HAP-1 (cell line): ENCODE data around the gene SPTAN1.
"Not testable (repeated sequence)": the region's sequence is repeated elsewhere in the genome, so short reads cannot be mapped to it uniquely, and the experiment has no call there.

Experiments
- DNase-seq, 2 experiments: peaks; one replicate each; pipeline ENCODE4 v3.0.0-alpha.2; 2016 to 2020; ENCODE audit warnings: low spot score in 2 of 2
- H3K27me3 ChIP-seq: fragments of 250-450 bp; sonication (Bioruptor Pico); 2 replicates; pipeline ENCODE4 v1.5.1; 2020; ENCODE audit warnings: low read depth, mild to moderate bottlenecking, moderate library complexity
- H3K36me3 ChIP-seq: fragments of 250-450 bp; sonication (Bioruptor Pico); replicated peaks from 2 replicates; pipeline ENCODE4 v1.5.1; 2020; ENCODE audit warnings: mild to moderate bottlenecking
- H3K4me1 ChIP-seq: fragments of 250-450 bp; sonication (Bioruptor Pico); 2 replicates; pipeline ENCODE4 v1.5.1; 2020; ENCODE audit warnings: mild to moderate bottlenecking
- H3K4me3 ChIP-seq: fragments of 250-450 bp; sonication (Bioruptor Pico); 2 replicates; pipeline ENCODE4 v1.5.1; 2020; ENCODE audit warnings: mild to moderate bottlenecking, moderate library complexity
- H3K9me3 ChIP-seq: fragments of 250-450 bp; sonication (Bioruptor Pico); 2 replicates; pipeline ENCODE4 v1.5.1; 2020; ENCODE audit warnings: mild to moderate bottlenecking, moderate library complexity
- in situ Hi-C: fragments of 300-500 bp; cut with MboI; formaldehyde crosslinking; loops from 3 replicates; pipeline ENCODE4 v1.14.3; 2020; ENCODE audit warnings: low sequenced_read_pairs, inconsistent platforms, mixed read lengths

SPTAN1 gene

DNA sequence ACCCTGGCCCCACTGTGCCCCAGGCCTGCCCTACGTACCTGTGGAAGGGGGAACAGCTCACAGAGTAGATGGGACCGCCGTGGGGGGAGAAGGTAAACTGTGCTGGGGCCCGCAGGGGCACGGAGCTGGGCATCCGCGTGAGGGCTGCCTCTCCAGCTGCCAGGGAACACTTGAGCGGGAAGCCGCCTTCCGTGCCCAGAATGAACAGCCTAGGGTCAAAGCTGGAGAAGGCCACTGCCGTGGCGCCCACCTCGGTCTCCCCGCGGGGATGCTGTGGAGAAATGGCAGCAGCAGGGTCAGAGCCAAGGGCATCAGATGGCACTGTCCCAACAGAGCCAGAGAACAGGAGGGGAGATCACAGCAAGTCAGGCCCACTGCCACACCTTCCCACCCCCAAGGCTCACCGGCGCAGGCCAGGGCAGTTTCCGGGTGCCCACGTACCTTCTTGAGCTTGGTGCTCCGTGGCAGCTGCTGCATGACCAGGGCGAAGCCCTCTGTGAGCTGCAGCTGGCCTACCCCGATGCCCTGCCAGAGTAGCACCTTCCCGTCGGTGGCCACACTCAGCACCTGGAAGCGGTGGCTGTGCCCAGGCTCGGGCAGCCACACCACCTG is 82.4 kb downstream of the SPTAN1 start:
- Histone ChIP-seq H3K27me3 (no peaks in the 10 kb centered on the region), H3K4me1 (peaks cover 8% of the 10 kb centered on the region), H3K36me3 (peaks cover 88% of the 10 kb centered on the region), H3K4me3 (no peak overlapping the region), H3K9me3 (no peaks in the 10 kb centered on the region)
- DNase-seq = no peak
- in situ Hi-C loops = loop anchor here (5.0 kb wide), 1 partner anchor 58 kb away; no protein-coding TSS in a partner anchor

DNA sequence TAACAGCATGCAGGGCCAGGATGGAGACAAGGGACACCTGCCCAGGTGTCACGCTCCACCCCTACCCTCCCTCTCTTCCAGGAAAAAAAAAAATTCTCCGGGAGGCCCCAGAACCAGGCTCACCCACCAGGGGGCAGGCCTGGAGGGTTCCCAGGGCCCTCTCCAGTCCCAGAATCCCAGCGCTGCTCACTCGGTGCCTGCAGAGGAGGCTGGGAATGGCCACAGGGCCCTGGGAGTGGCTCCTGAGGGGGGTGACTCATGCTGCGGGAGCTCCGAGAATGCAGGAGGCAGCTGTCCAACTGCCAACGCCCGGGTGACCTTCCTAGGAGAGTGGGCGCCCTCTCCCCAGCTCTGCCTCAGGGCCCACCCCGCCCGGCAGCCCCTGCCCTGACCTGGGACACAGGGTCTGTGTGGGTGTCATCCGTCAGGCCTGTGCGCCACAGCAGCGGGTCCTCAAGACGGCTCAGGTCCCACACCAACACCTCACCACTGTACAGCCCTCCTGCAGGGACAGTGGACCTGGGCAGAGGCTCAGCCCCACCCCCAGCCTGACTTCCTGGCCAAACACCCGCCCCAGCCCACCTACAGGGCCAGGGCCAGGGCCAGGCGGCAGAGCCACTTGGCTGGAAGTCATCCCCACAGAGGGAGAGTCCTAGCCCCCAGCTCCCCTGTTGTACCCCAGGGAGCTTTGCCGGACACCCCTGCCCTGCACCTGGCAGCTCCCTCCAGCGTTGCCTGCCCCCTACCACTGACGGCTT is 83.1 kb downstream of the SPTAN1 start:
- Histone ChIP-seq H3K36me3 (peaks cover 86% of the 10 kb centered on the region), H3K27me3 (no peaks in the 10 kb centered on the region), H3K4me3 (no peak overlapping the region), H3K4me1 (peaks cover 8% of the 10 kb centered on the region), H3K9me3 (no peaks in the 10 kb centered on the region)
- in situ Hi-C loops = loop anchor here (5.0 kb wide), 1 partner anchor 57 kb away; no protein-coding TSS in a partner anchor
- peak; percentile 78 to 92 for DNase-seq

DNA sequence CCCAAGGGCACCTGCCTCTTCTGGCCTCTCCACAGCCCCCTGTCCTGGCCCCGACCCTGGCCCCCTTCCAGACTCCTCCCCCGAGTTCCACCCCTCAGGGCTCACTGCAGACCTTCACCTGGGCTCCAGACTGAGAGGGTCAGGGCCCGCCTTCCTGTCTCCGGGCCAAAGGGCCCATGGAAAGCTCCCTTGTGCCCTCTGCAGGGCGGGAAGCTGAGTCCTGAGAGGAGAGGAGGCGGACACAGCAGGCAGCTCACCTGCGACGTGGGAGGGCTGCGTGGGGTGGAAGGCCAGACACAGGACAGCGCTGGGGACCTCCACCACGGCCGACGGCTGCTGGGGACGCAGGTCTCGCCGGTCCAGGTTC is 83.6 kb downstream of the SPTAN1 start:
- H3K9me3 ChIP-seq = no peaks in the 10 kb centered on the region
- peak in 1 of 2 experiments; percentile 55 for DNase-seq
- no peak overlapping the region for H3K4me3 ChIP-seq
- in situ Hi-C loops = loop anchor here (5.0 kb wide), 1 partner anchor 56 kb away; no protein-coding TSS in a partner anchor
- no peaks in the 10 kb centered on the region for H3K27me3 ChIP-seq
- H3K36me3 ChIP-seq = peaks cover 83% of the 10 kb centered on the region
- peaks cover 8% of the 10 kb centered on the region for H3K4me1 ChIP-seq

DNA sequence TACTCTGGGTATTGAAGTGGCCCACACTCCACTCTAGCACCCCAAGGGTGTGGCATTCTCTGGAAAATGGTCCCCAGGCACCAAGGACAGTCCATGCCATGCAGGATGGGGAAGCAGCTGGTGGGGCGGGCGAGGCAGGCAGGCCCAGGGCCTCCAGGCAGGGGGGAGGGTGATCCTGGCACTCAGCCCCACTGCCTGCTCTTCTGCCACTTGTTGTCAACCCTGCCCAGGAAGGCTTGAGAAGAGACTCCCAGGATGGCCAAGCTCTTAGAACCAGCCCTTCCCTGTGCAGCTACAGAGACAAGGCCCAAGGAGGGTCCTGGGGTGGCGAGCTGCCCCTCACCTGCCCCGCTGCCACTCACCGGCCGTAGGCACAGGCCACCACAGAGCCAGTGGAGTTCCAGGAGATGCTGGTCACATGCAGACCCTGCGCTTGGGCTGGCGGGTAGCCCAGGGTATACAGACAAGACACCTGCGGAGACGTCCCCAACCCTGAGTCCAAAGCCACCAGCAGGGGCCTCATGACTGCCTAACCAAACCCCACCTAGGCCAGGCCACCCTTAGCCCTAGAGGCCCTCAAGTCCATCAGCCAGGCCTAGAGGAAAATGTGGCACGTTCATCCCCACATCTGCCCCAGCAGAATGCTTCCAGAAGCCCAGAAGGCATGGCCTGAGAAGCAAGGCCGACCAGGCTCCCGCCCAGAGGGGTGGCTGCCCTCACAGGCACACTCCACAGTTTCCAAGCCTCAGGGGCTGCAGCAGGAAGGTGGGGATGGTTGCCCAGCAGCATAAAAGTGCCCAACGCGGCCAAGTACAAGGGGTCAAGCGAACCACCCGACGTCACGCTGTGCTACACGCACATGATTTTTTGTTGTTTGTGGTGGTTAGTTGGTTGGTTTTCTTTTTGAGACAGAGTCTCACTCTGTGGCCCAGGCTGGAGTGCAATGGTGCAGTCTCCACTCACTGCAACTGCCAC is 84.5 kb downstream of the SPTAN1 start:
- Histone ChIP-seq H3K4me1 (peaks cover 8% of the 10 kb centered on the region), H3K27me3 (no peaks in the 10 kb centered on the region), H3K4me3 (no peak overlapping the region), H3K9me3 (no peaks in the 10 kb centered on the region), H3K36me3 (peaks cover 78% of the 10 kb centered on the region)
- in situ Hi-C loops = loop anchor here (5.0 kb wide), 1 partner anchor 55 kb away; no protein-coding TSS in a partner anchor
- no peak for DNase-seq

DNA sequence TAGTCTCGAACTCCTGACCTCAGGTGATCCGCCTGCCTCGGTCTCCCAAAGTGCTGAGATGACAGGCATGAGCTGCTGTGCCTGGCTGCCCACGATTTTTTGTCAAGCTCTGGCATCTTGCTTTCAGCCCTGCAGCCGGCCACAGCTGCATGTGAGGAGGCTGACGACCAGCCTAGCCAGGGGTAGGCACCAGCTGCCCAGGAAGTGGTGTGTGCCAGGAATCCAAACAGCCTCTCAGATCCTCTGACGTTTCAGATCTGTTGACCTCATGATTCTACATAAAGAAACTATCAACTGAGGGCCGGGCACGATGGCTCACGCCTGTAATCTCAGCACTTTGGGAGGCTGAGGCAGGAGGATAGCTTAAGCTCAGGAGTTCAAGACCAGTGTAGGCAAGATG is 85.3 kb downstream of the SPTAN1 start:
- Histone ChIP-seq H3K27me3 (no peaks in the 10 kb centered on the region), H3K9me3 (no peaks in the 10 kb centered on the region), H3K4me3 (no peak overlapping the region), H3K36me3 (peaks cover 70% of the 10 kb centered on the region), H3K4me1 (peaks cover 8% of the 10 kb centered on the region)
- in situ Hi-C loops = loop anchor here (5.0 kb wide), 1 partner anchor 55 kb away; no protein-coding TSS in a partner anchor
- no peak for DNase-seq

DNA sequence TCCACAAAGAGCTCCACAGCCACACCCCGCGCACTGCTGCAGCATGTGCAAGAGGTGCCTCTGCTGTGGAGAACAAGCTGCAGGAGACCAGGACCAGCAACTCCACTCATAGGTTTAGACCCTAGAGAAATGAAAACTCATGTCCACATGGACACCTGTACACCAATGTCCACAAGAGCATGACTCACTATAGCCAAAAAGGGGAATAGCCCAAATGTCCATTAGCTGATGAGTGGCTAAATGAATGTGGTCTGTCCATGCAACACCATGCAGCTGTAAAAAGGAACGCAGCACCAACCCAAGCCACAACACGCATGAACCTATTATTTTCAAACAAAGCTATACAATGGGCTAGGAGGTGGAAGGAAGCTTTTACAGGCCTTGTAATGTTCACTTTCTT is 86.2 kb downstream of the SPTAN1 start:
- no peak for DNase-seq
- H3K27me3 ChIP-seq = no peaks in the 10 kb centered on the region
- no peak overlapping the region for H3K4me3 ChIP-seq
- peaks cover 8% of the 10 kb centered on the region for H3K4me1 ChIP-seq
- in situ Hi-C loops = loop anchor here (5.0 kb wide), 1 partner anchor 54 kb away; no protein-coding TSS in a partner anchor
- H3K9me3 ChIP-seq = no peaks in the 10 kb centered on the region
- H3K36me3 ChIP-seq = peaks cover 61% of the 10 kb centered on the region

DNA sequence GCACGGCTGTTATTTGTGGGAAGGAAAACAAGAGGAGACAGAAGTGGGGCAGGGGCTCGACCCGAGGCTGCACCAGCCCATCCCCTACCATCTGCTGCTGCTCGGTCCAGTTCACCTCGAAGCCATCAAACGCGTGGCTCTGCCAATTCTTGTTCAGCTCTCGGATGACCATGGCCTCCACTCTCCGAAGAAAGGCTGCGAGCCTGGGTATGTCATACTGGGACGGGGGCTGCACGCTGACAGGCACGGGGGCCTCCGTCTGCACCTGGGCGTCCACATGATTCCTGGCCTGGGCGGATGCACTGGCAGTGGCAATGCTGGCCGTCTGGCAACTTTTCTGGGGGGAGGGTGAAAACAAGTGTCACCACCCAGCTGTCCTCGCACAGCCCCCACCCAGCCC is 88.2 kb downstream of the SPTAN1 start:
- H3K27me3 ChIP-seq = no peaks in the 10 kb centered on the region
- no peaks in the 10 kb centered on the region for H3K9me3 ChIP-seq
- H3K36me3 ChIP-seq = peaks cover 46% of the 10 kb centered on the region
- no peak overlapping the region for H3K4me3 ChIP-seq
- DNase-seq = no peak
- peaks cover 5% of the 10 kb centered on the region for H3K4me1 ChIP-seq
- in situ Hi-C loops = no loop called here

DNA sequence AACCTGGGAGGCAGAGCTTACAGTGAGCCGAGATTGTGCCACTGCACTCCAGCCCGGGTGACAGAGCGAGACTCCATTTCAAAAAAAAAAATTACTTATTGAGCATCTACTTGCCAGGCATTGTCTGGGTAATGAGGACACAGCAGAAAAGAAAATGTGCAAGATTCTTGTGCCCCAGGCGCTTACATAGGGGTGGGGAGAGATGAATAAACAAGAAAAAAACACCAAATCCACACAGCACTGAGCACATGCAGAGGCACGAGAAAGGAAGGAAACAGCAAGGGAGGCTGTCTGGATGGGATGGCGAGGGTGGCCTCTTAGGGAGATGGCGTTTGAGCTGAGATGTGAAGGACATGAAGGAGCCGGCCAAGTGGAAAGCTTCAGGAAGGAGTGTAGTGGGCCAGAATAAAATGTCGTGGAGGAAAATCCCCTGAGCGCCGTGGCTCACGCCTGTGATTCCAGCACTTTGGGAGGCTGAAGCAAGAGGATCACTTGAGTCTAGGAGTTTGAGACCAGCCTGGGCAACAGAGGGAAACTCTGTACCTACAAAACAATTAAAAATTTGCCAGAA is 90.4 kb downstream of the SPTAN1 start:
- peaks cover 25% of the 10 kb centered on the region for H3K36me3 ChIP-seq
- H3K4me3 ChIP-seq = no peak overlapping the region
- no peaks in the 10 kb centered on the region for H3K9me3 ChIP-seq
- no peak for DNase-seq
- H3K4me1 ChIP-seq = no peaks in the 10 kb centered on the region
- no peaks in the 10 kb centered on the region for H3K27me3 ChIP-seq
- in situ Hi-C loops = no loop called here

DNA sequence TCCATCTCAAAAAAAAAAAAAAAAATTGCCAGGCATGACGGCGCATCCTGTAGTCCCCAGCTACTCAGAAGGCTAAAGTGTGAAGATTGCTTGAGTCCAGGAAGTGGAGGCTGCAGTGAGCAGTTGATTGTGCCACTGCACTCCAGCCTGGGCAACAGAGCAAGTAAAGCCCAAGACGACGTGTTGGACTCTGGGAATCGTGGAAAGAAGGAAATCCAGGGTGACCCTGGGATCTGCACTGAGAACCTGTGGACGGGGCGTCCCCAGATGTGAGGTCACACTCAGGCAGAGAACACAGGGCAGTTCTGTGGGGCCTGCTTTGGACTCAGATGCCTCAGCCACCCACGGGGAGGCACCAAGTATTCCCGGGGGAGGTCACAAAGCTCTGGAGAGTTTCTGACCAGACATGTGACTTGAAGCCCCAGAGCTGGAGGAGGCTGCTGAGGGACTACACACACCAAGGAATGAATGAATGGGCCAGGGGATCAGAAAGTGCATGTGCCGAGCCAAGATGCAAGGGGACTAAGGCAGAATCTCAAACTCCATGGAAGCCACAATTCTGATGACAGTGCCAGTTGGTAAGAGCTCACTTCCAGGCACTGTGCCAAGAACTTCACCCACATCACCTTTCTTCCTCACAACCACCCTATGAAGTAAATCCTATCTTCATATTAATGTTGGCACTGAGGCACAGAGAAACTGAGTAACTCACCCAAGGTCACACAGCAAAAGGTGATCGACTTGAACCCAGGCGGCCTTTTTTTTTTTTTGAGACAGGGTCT is 91.3 kb downstream of the SPTAN1 start:
- no peaks in the 10 kb centered on the region for H3K4me1 ChIP-seq
- peaks cover 21% of the 10 kb centered on the region for H3K36me3 ChIP-seq
- no peak overlapping the region for H3K4me3 ChIP-seq
- H3K27me3 ChIP-seq = no peaks in the 10 kb centered on the region
- in situ Hi-C loops = no loop called here
- DNase-seq = no peak
- no peaks in the 10 kb centered on the region for H3K9me3 ChIP-seq

DNA sequence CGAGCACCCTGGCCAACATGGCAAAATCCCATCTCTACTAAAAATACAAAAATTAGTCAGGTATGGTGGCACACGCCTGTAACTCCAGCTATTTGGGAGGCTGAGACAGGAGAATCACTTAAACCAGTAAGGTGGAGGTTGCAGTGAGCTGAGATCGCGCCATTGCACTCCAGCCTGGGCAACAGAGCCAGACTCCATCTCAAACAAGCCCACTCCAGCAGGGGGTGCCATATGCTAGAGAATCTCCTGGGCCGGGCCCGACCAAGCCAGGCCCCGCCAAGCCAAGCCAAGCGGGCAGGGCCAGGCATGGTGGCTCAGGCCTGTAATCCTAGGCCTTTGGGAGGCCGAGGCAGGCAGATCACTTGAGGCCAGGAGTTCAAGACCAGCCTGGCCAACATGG is 95.8 kb downstream of the SPTAN1 start:
- H3K36me3 ChIP-seq, H3K4me3 ChIP-seq, H3K4me1 ChIP-seq, H3K9me3 ChIP-seq, in situ Hi-C loops, H3K27me3 ChIP-seq: not testable (repeated sequence)
- peak in 1 of 2 experiments; percentile 69 for DNase-seq

DNA sequence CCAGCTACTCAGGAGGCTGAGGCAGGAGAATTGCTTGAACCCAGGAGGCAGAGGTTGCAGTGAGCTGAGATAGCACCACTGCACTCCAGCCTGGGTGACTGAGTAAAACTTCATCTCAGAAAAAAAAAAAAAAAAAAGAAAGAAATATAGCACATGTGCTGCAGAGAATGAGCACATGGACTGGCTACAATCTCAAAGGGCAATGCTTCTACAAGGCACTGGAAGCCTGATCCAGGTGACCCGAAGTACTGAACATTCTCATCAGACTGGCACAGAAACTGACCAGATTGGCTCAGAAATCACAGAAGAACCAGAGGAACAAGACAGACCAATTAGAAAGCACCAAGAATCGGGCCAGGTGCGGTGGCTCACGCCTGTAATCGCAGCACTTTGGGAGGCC is 99.4 kb downstream of the SPTAN1 start:
- Histone ChIP-seq H3K27me3 (no peaks in the 10 kb centered on the region), H3K4me1 (peaks cover 2% of the 10 kb centered on the region; the same call in 1 of the 2 replicates), H3K9me3 (no peaks in the 10 kb centered on the region), H3K36me3 (peaks cover 6% of the 10 kb centered on the region; the same call in 1 of the 2 replicates), H3K4me3 (no peak overlapping the region)
- no peak for DNase-seq
- in situ Hi-C loops = no loop called here

DNA sequence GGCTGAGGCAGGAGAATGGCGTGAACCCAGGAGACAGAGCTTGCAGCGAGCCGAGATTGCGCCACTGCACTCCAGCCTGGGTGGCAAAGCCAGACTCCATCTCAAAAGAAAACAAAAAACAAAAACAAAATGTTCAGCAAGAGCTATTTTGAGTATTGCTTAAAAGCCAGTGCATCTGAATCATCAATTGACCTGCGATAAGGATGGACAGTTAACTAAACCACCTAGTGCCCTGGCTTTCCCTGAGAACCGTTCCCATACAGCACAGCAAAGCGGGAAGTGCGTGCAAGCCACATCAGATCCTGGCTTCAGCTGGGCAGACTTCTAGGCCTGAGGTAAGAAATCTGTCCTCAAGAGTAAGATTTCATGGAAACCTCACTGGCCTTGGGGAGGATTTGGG is 101.5 kb downstream of the SPTAN1 start:
- in situ Hi-C loops = no loop called here
- Histone ChIP-seq H3K36me3 (peaks cover 6% of the 10 kb centered on the region; the same call in 1 of the 2 replicates), H3K27me3 (no peaks in the 10 kb centered on the region), H3K9me3 (no peaks in the 10 kb centered on the region), H3K4me1 (peaks cover 6% of the 10 kb centered on the region; the same call in 1 of the 2 replicates), H3K4me3 (no peak overlapping the region)
- DNase-seq = no peak
